ENCODE measurements around the gene MPST.

MPST gene

GRCh38 chr22:37001826-37002225 is 17.7 kb upstream of the MPST start:
- no peak for DNase-seq

- DNase-seq = no peak
These were observed 16.9 kb upstream of the MPST start for GRCh38 chr22:37002633-37003032.

GRCh38 chr22:37007651-37008050 is 11.9 kb upstream of the MPST start:
- no peak for DNase-seq

DNA sequence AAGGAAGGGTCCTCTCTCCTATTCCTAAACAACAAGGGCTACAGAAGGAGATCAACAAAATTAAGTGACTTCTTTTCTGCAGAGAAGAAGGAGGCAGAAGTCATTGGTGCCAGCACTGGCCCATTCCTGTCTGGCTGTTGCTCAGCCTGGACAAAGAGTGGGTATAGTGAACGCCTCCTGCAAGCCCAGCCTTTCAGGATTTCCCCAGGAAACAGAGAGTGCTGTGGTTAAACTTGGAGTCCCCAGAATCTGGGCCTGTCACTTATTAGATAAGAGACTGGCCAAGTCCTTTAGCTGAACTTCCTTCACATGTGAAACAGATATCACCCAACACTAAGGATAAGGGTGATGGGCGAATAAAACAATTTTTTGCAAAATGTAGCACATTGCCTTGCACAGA is 11.2 kb upstream of the MPST start:
- no peak for DNase-seq

GRCh38 chr22:37009490-37009889 is 10.1 kb upstream of the MPST start:
- DNase-seq = no peak

GRCh38 chr22:37010174-37010573 is 9.4 kb upstream of the MPST start:
- DNase-seq = no peak

DNA sequence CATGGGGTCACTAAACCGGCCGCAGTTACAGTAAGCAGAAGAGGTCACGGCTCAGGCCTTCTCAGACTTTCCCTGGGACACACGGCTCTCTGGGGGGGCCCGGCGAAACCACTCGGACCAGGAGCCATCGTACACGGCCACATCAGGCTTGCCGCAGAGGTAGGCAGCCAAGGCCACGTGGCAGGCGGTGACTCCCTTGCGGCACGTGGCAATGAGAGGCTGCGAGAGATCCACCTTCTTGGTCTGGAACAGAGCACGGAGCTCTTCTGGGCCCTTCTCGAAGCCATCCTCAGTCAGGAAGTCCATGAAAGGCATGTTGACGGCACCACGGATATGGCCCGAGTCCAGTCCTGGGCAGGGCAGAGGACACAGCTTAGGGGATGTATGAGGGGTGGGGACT is 8.6 kb upstream of the MPST start:
- no peak for DNase-seq

DNA sequence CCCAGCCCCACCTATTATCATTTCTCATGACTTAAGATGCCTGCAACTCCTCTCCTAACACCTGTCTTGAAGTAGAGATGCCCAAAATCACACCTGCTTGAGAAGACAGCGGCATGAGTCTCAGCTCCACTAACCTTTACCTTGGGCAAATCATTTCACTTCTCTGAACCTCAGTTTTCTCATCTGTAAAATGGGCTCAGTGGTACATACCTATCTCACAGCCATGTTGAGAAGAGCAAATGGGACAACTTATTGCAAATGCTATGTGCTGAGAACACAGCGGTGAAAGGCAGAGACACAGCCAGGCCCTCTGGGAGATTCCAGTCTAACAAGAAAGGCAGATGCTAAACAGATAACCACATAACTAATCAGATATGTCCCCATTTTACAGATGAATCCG is 8.1 kb upstream of the MPST start:
- no peak for DNase-seq

GRCh38 chr22:37012262-37012904 is 7.2 kb upstream of the MPST start:
- DNase-seq = no peak

DNA sequence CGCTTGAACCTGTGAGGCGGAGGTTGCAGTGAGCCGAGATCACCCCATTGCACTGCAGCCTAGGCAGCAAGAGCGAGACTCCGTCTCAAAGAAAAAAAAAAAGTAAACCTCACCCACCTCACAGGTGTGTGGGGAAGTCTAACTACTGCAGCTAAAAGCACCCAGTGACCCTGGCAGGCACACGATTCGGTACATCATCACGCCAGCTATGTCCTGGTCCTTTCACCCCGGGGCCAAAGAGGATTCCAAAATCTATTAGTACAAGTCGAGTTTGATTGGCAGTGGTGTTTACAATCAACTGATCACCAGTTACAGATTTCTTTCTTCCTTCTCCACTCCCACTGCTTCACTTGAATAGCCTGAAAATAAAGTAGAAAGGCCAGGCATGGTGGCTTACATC is 6.6 kb upstream of the MPST start:
- DNase-seq = no peak

GRCh38 chr22:37014415-37014806 is 5.1 kb upstream of the MPST start:
- no peak for DNase-seq

DNA sequence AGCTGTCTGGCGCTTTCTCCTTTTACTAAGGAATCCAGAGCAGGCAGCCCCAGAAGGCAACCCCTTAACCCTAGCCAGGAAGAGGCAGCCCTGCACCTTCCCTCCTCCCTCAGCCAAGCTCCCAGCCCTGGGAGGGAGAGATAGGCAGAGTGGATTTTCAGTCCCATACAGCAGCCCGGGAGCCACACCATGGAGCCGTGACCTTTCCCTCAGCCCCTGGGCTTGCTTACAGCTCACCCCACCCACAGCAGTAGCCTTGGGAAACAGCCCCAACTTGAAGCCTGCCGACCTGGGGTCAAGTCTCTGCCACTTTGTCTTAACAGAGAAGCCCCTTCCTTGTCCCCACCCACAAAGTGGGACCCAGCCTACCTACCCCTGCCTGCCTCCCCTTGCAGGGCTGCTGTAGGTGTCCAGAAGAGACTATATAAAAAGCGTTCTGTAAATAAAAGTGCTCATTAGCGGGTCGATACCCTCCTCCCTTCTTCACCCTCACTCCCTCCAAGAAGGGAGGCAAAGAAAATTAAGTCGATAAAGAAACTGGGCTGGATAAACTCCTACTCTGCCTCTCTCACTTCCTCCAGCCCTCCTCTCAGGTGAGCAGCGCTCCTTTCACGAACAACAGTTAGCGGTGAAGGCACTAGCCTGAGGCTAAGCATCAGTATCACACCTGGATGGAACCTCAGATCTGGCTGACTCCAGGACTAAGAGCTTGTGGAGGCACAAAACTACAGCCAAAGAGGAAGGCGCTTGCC is 4.5 kb upstream of the MPST start:
- no peak for DNase-seq

GRCh38 chr22:37015587-37015878 is 4.0 kb upstream of the MPST start:
- DNase-seq = no peak

- DNase-seq = no peak
These were observed 3.2 kb upstream of the MPST start for GRCh38 chr22:37016134-37016910.

GRCh38 chr22:37017356-37017755 is 2.2 kb upstream of the MPST start:
- DNase-seq = no peak

DNA sequence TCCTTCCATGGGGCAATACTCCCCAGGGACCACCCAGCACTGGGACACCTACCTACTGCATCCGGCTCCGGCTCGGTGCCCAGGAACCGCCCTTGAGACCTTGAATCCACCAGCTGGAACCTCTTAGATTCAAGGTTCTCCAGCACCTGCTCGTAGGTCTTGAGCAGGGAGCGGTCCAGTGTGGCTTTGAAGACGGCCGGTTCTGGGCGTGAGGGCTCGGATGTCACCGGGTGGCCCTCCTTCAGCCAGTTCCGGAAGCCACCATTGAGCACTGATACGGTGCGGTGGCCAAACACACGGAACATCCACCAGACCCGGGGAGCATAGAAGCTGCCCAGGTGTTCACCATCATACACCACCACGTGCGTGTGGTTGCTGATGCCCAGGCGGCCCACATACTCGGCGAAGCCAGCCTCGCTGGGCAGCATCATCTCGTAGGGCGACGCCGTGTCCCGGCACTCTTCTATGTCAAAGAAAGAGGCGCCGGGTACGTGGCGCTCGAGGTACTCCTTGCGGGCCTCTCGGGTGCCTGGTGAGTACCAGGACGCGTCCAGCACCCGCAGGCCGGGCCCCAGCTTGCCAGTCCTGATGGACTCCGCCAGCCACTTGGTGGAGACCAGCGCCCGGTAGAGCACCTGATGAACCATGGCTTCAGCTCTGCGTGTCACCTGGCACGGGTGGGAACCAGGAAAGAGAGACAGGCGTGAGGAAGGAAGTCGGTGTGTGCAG is 1.3 kb upstream of the MPST start:
- DNase-seq = no peak

GRCh38 chr22:37018815-37019308 is 680 bp upstream of the MPST start:
- DNase-seq = no peak

DNA sequence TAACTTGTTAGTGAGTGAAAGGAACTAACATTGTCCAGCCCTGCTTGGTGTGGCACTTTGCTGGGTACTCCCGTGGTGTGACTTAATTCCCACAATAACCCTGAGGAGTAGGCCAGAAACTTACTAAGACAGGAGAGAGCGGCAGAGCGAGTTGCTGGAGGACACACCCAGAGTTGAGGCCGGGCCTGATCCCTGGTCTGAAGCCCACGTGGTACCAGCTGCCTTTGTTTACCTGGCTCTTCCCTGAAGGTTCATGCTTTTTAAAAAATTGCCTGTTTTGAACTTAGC is 594 bp downstream of the MPST start:
- DNase-seq = no peak

DNA sequence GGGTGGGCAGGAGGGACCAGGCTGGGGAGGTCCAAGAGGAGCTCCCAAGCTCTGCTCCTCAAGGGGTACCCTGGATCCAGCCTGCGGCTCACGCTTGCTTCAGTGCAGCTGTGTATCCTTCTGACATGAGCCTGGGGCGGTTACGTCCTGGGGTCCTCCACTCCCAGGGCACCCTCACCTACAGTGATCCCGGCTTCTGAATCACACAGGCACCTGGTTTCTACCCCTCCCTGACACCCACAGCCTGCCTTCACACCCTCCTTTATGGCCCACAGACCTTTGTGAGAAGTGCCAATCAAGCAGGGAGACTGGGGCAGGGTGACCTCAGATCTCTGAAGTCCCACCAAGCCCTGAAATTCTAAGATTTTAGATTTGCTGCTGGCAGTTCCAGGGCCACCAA is 1.5 kb downstream of the MPST start:
- no peak for DNase-seq

GRCh38 chr22:37021710-37022482 is 2.4 kb downstream of the MPST start:
- DNase-seq = peak; percentile 27 to 70 (median 42)

DNA sequence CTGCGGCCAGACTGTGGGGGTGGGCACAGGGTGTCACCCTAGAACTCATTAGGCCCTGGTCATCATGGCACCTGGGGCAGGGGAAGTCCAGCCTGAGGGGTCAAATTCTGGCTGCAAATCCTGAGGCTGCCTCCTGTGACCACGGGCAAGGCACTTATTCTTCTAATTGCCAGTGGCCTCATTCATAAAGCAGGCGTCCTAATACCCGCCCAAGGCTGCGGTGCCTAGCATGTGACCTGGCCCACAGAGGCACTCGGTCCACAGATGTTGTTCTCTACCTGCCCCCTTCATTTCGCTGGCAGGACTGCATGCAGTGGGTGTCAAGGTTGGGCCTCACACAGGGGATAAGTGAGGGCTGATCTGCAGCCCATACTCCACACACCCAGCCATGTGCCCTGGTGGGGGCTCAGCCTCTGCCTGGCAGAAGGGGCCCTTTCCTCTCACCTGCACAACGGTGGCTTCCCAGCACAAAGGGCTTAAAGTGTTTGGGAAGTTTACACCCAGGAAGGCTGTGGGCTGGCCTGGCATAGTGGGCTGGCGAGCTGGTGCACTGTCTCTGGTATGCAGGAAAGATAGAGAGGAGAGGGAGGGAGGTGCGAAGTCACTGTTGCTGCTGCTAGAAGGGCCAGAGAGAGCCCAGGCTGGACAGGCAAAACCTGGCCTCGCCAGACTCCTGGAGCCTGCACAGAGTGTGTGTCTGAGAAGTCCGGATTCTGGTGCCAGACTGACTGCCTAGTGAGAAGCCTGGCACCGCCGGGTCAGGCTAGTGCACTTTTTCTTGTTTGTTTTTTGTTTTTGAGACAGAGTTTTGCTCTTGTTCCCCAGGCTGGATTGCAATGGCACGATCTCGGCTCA is 3.2 kb downstream of the MPST start:
- no peak for DNase-seq

Data from T-helper 1 cell (primary cell).